ENCODE data around the gene CCDC142.

DNA sequence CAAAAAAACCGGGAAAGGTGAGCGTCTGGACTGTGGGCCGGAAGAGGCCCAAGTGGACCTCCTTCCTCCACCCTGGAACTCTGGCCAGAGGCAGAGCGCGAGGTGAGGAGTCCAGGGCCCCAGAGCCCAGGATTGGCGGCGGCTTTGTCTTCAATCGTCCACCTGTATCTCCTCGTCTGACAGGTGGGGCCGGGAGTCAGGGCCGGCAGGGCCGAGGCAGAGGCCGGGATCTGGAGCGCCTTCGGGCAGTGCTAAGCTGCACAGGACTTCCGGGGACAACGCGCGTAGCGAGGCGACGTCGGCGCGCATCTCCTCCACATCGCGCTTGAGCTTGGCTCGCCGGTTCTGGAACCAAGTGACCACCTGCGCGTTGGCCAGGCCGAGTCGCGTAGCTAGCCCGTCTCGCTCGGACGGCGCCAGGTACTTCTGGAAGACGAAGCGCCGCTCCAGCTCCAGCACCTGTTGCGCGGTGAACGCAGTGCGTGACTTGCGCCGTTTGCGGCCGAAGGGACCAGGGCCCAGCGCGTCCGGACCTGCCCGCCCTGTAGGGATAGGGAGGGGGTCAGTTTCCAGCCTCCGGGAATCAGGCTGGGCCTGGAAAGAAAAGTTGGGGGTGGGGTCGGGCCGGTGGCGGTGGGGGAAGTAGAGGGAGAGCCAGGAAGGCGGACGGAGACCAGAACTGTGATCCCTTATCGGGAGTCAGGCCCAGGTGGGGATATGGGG lies 15.1 kb upstream of the CCDC142 start:
- TF ChIP-seq EP300 (IDR thresholded peaks at IDR 0.05): no peak
- TF ChIP-seq POLR2AphosphoS5 (IDR thresholded peaks at IDR 0.05): peak in 1 of 2 donors; percentile 38
- TF ChIP-seq POLR2A (IDR thresholded peaks at IDR 0.05; ENCODE audit: low read depth): no peak
